Measurements from ENCODE around the gene DNAJC5. TPM values are rescaled to one million over a fixed set of nuclear protein-coding genes. Genes with fewer than 3 reads are reported as not detected.

DNAJC5 gene
- total RNA-seq (2014; rRNA removed; shearing (Covaris generic)), result 38.0 and 38.7 TPM in 2 replicates

GRCh38 chr20:63894358-63895201 is at the start of gene DNAJC5:
Gene DNAJC5 (plus strand): TSS chr20:63895126. CDS start chr20:63928346, 33,220 bp downstream.

GRCh38 chr20:63861365-63861934 is 33.5 kb upstream of the DNAJC5 start, which contains the start of gene ABHD16B:
Gene ABHD16B (plus strand): TSS chr20:63861498. CDS start chr20:63861541, 43 bp downstream.

GRCh38 chr20:63864978-63865640 is 29.8 kb upstream of the DNAJC5 start, which contains the start of gene TPD52L2:
Gene TPD52L2 (plus strand): TSS chr20:63865270. CDS start chr20:63865366, 96 bp downstream.

GRCh38 chr20:63955827-63956663 is 61.1 kb downstream of the DNAJC5 start, which contains the start of gene UCKL1:
Gene UCKL1 (minus strand): TSS chr20:63956416. CDS start chr20:63956372, 44 bp downstream.

GRCh38 chr20:63969838-63970713 is 75.2 kb downstream of the DNAJC5 start, which contains the start of gene ZNF512B:
Gene ZNF512B (minus strand): TSS chr20:63969930. CDS start chr20:63967950, 1,980 bp downstream.

GRCh38 chr20:63979557-63980316 is 84.8 kb downstream of the DNAJC5 start, which contains the start of gene SAMD10:
Gene SAMD10 (minus strand): TSS chr20:63979642. CDS start chr20:63979467, 175 bp downstream.

GRCh38 chr20:63980806-63981728 is 86.1 kb downstream of the DNAJC5 start, which contains the start of gene PRPF6:
Gene PRPF6 (plus strand): TSS chr20:63981132. CDS start chr20:63981246, 114 bp downstream.

Small RNAs within 50 kb of the gene (small RNA-seq; reads per million reads assigned to genes)
- gene MIR647, result not detected
- gene MIR941-2, result not detected
- gene MIR941-4, result not detected
- gene MIR941-5, result not detected
- gene RNU1-134P, result not detected

Other genes starting within 250 kb of the DNAJC5 start
- 7.2 and 10.3 TPM in 2 replicates for gene STMN3, start 241.7 kb upstream of the DNAJC5 start, total RNA-seq (2014; rRNA removed; shearing (Covaris generic))
- 19.5 and 24.3 TPM in 2 replicates for gene RTEL1, start 236.8 kb upstream of the DNAJC5 start, total RNA-seq (2014; rRNA removed; shearing (Covaris generic))
- 2.7 and 7.2 TPM in 2 replicates for gene TNFRSF6B, start 198.5 kb upstream of the DNAJC5 start, total RNA-seq (2014; rRNA removed; shearing (Covaris generic))
- gene ARFRP1, start 187.2 kb upstream of the DNAJC5 start, total RNA-seq (2014; rRNA removed; shearing (Covaris generic)), result 46.7 and 50.6 TPM in 2 replicates
- gene ZGPAT, start 187.1 kb upstream of the DNAJC5 start, total RNA-seq (2014; rRNA removed; shearing (Covaris generic)), result 38.3 and 52.1 TPM in 2 replicates
- gene LIME1, start 158.5 kb upstream of the DNAJC5 start, total RNA-seq (2014; rRNA removed; shearing (Covaris generic)), result 9.4 and 12.6 TPM in 2 replicates
- gene SLC2A4RG, start 155.3 kb upstream of the DNAJC5 start, total RNA-seq (2014; rRNA removed; shearing (Covaris generic)), result 38.4 and 48.2 TPM in 2 replicates
- gene ZBTB46, start 63.9 kb upstream of the DNAJC5 start, total RNA-seq (2014; rRNA removed; shearing (Covaris generic)), result 1.4 and 1.9 TPM in 2 replicates
- not detected in 2 replicates for gene ABHD16B, start 33.6 kb upstream of the DNAJC5 start, total RNA-seq (2014; rRNA removed; shearing (Covaris generic))
- 92.3 and 97.2 TPM in 2 replicates for gene TPD52L2, start 29.9 kb upstream of the DNAJC5 start, total RNA-seq (2014; rRNA removed; shearing (Covaris generic))
- 36.6 and 41.2 TPM in 2 replicates for gene UCKL1, start 61.3 kb downstream of the DNAJC5 start, total RNA-seq (2014; rRNA removed; shearing (Covaris generic))
- gene ZNF512B, start 74.8 kb downstream of the DNAJC5 start, total RNA-seq (2014; rRNA removed; shearing (Covaris generic)), result 20.1 and 22.8 TPM in 2 replicates
- gene SAMD10, start 84.5 kb downstream of the DNAJC5 start, total RNA-seq (2014; rRNA removed; shearing (Covaris generic)), result 1.7 and 1.9 TPM in 2 replicates
- 99.3 and 101 TPM in 2 replicates for gene PRPF6, start 86.0 kb downstream of the DNAJC5 start, total RNA-seq (2014; rRNA removed; shearing (Covaris generic))
- gene C20orf204, start 141.1 kb downstream of the DNAJC5 start, total RNA-seq (2014; rRNA removed; shearing (Covaris generic)), result 1.8 and 2.1 TPM in 2 replicates
- 0.72 and 1.2 TPM in 2 replicates for gene SOX18, start 154.5 kb downstream of the DNAJC5 start, total RNA-seq (2014; rRNA removed; shearing (Covaris generic))
- gene TCEA2, start 168.1 kb downstream of the DNAJC5 start, total RNA-seq (2014; rRNA removed; shearing (Covaris generic)), result 47.0 and 53.8 TPM in 2 replicates
- gene RGS19, start 184.4 kb downstream of the DNAJC5 start, total RNA-seq (2014; rRNA removed; shearing (Covaris generic)), result 28.6 and 30.1 TPM in 2 replicates
- gene OPRL1, start 185.0 kb downstream of the DNAJC5 start, total RNA-seq (2014; rRNA removed; shearing (Covaris generic)), result 0.34 and 0.41 TPM in 2 replicates
- gene LKAAEAR1, start 189.3 kb downstream of the DNAJC5 start, total RNA-seq (2014; rRNA removed; shearing (Covaris generic)), result 0.94 and 0.98 TPM in 2 replicates
- not detected in 2 replicates for gene NPBWR2, start 212.4 kb downstream of the DNAJC5 start, total RNA-seq (2014; rRNA removed; shearing (Covaris generic))